HepG2 (cell line): ENCODE data around the gene TAF13. TPM values are rescaled to one million over a fixed set of nuclear protein-coding genes. Genes with fewer than 3 reads are reported as not detected.

Experiments used
- ATF2 ChIP-seq: sonication (generic); formaldehyde crosslinking; IDR thresholded peaks from 2 replicates; pipeline ENCODE4 v1.4.0; 2020; ENCODE audit warnings: missing genetic modification reagents
- BCL6 ChIP-seq: IDR thresholded peaks from 2 replicates; pipeline ENCODE4 v1.6.1; 2016; ENCODE audit warnings: missing genetic modification reagents, missing compliant biosample characterization
- CAMTA2 ChIP-seq: sonication (generic); formaldehyde crosslinking; IDR thresholded peaks from 2 replicates; pipeline ENCODE4 v1.4.0; 2020; ENCODE audit warnings: mild to moderate bottlenecking, missing genetic modification reagents, borderline replicate concordance
- E2F5 ChIP-seq: sonication (generic); formaldehyde crosslinking; conservative IDR thresholded peaks from 2 replicates; pipeline ENCODE4 v1.4.0; 2020; ENCODE audit warnings: missing genetic modification reagents
- HDAC2 ChIP-seq: sonication (generic); formaldehyde crosslinking; IDR thresholded peaks from 2 replicates; pipeline ENCODE4 v1.4.0; 2020; ENCODE audit warnings: missing genetic modification reagents
- HINFP ChIP-seq: sonication (generic); formaldehyde crosslinking; IDR thresholded peaks from 2 replicates; pipeline ENCODE4 v1.4.0; 2020; ENCODE audit warnings: low read depth, mild to moderate bottlenecking, missing genetic modification reagents
- HNF1B ChIP-seq: sonication (generic); formaldehyde crosslinking; IDR thresholded peaks from 2 replicates; pipeline ENCODE4 v1.5.1; 2020; ENCODE audit warnings: mild to moderate bottlenecking, moderate library complexity, missing genetic modification reagents
- NFYC ChIP-seq: IDR thresholded peaks from 2 replicates; pipeline ENCODE4 v1.6.1; 2016; ENCODE audit warnings: missing genetic modification reagents, missing compliant biosample characterization
- SOX5 ChIP-seq: IDR thresholded peaks from 2 replicates; pipeline ENCODE4 v1.6.1; 2016; ENCODE audit warnings: borderline replicate concordance
- STAT6 ChIP-seq: sonication (generic); formaldehyde crosslinking; IDR thresholded peaks from 2 replicates; pipeline ENCODE4 v1.4.0; 2020; ENCODE audit warnings: missing genetic modification reagents, mild to moderate bottlenecking, borderline replicate concordance
- THAP7 ChIP-seq: sonication (generic); formaldehyde crosslinking; IDR thresholded peaks from 2 replicates; pipeline ENCODE4 v1.8.1; 2023; ENCODE audit warnings: mild to moderate bottlenecking, missing genetic modification reagents
- ZBTB7B ChIP-seq: sonication (generic); formaldehyde crosslinking; IDR thresholded peaks from 2 replicates; pipeline ENCODE4 v1.4.0; 2020; ENCODE audit warnings: missing genetic modification reagents
- ZNF180 ChIP-seq: sonication (generic); formaldehyde crosslinking; IDR thresholded peaks from 2 replicates; pipeline ENCODE4 v1.4.0; 2020; ENCODE audit warnings: low read depth, missing genetic modification reagents, borderline replicate concordance
- ZNF430 ChIP-seq: sonication (generic); formaldehyde crosslinking; IDR thresholded peaks from 2 replicates; pipeline ENCODE4 v1.9.0; 2021; ENCODE audit warnings: mild to moderate bottlenecking, missing genetic modification reagents
- ZNF770 ChIP-seq: sonication (generic); formaldehyde crosslinking; IDR thresholded peaks from 2 replicates; pipeline ENCODE4 v1.5.0; 2020; ENCODE audit warnings: mild to moderate bottlenecking, missing genetic modification reagents
- polyA plus RNA-seq, 8 experiments: library from polyadenylated mRNA; depleted of rRNA in 3 of 8; stranded (reverse) in 7 of 8; unstranded in 1 of 8; fragments of >200 nt; fragmentation: Illumina TruSeq in 4 of 8; extraction: Trizol in 4 of 8; gene quantifications; 2 replicates each; pipeline versions ENCODE4 v1.2.1 to v1.2.3, GENCODE V29; 2011 to 2016; ENCODE audit warnings: low read depth in 4 of 8, missing spikeins in 1 of 8, mixed read lengths in 1 of 8; ENCODE audit not compliant: insufficient read depth in 1 of 8
- total RNA-seq, 5 experiments: library from RNA; depleted of rRNA; stranded (reverse); fragments of >200 nt; fragmentation: Illumina TruSeq; extraction: Trizol; gene quantifications; 2 replicates each; pipeline ENCODE4 v1.2.3, GENCODE V29; 2016; ENCODE audit warnings: low read depth in 1 of 5

The TAF13 gene
- total and polyA plus RNA-seq, 2 of the 13 experiments (the other 11 are each of a cell fraction or from before 2014, with no cell fraction given): 11.5 to 36.3 TPM

GRCh38 chr1:109099938-109100773, 24.4 kb upstream of the TAF13 start (continued):
- TF ChIP-seq STAT6 (peak; percentile 28; the same call in 1 of the 2 replicates), ATF2 (peak; percentile 69), SOX5 (CRISPR knock-in tag) (peak; percentile 45; the same call in 1 of the 2 replicates), HINFP (CRISPR knock-in tag) (peak; percentile 95), ZBTB7B (CRISPR knock-in tag) (peak; percentile 78), ZNF180 (CRISPR knock-in tag) (no peak), ZNF770 (CRISPR knock-in tag) (peak; percentile 74), NFYC (CRISPR knock-in tag) (no peak; the same call in 1 of the 2 replicates), E2F5 (CRISPR knock-in tag) (peak; percentile 70), ZNF430 (CRISPR knock-in tag) (peak; percentile 99), THAP7 (CRISPR knock-in tag) (peak; percentile 78), BCL6 (CRISPR knock-in tag) (peak; percentile 10; the same call in 1 of the 2 replicates), CAMTA2 (CRISPR knock-in tag) (peak; percentile 85; the same call in 1 of the 2 replicates), HDAC2 (CRISPR knock-in tag) (peak; percentile 84), HNF1B (peak; percentile 88)
